HG02981 (cell line): ENCODE data around the gene GPR6.

ENCODE experiments used
- ATAC-seq: cut with Tn5 transposase; IDR thresholded peaks from one replicate; pipeline ENCODE4 v1.9.1; 2021; ENCODE audit warnings: mild to moderate bottlenecking, moderate library complexity; ENCODE audit not compliant: unreplicated experiment

The GPR6 gene

GRCh38 chr6:109978174-109979032 lies at the start of gene GPR6:
GPR6 (plus strand) TSS chr6:109978311; CDS start chr6:109979113, 802 bp downstream.
- ATAC-seq, result no peak

- ATAC-seq, result no peak
Measured at GRCh38 chr6:109934293-109934692, 43.8 kb upstream of the GPR6 start.

GRCh38 chr6:109939654-109940053 lies 38.5 kb upstream of the GPR6 start:
- ATAC-seq, result no peak

- no peak for ATAC-seq
Measured at GRCh38 chr6:109944448-109944847, 33.7 kb upstream of the GPR6 start.

- no peak for ATAC-seq
Measured at GRCh38 chr6:109945091-109945490, 33.0 kb upstream of the GPR6 start.

- ATAC-seq, result no peak
Measured at GRCh38 chr6:109946979-109947378, 31.1 kb upstream of the GPR6 start.

- ATAC-seq, result no peak
Measured at GRCh38 chr6:109949281-109950065, 28.6 kb upstream of the GPR6 start.

- ATAC-seq, result no peak
Measured at GRCh38 chr6:109955491-109955890, 22.6 kb upstream of the GPR6 start.

- ATAC-seq, result no peak
Measured at GRCh38 chr6:109958626-109959025, 19.5 kb upstream of the GPR6 start.

- no peak for ATAC-seq
Measured at GRCh38 chr6:109961611-109962041, 16.5 kb upstream of the GPR6 start.

GRCh38 chr6:109962271-109962670 lies 15.8 kb upstream of the GPR6 start:
- ATAC-seq, result no peak

- ATAC-seq, result no peak
Measured at GRCh38 chr6:109963598-109964170, 14.4 kb upstream of the GPR6 start.

GRCh38 chr6:109964949-109965348 lies 13.2 kb upstream of the GPR6 start:
- no peak for ATAC-seq

GRCh38 chr6:109966299-109966698 lies 11.8 kb upstream of the GPR6 start:
- no peak for ATAC-seq

GRCh38 chr6:109977791-109978173 lies 329 bp upstream of the GPR6 start:
- ATAC-seq, result no peak

GRCh38 chr6:109979033-109979921 lies 1.2 kb downstream of the GPR6 start:
- ATAC-seq, result no peak

GRCh38 chr6:109984410-109984809 lies 6.3 kb downstream of the GPR6 start:
- ATAC-seq, result no peak

GRCh38 chr6:109987196-109987595 lies 9.1 kb downstream of the GPR6 start:
- ATAC-seq, result no peak

- ATAC-seq, result no peak
Measured at GRCh38 chr6:109991201-109992101, 13.3 kb downstream of the GPR6 start.
